ENCODE results near the gene MACROD2. TPM values are rescaled to one million over a fixed set of nuclear protein-coding genes. Genes with fewer than 3 reads are reported as not detected.

Gene MACROD2
- total and polyA plus RNA-seq, 9 donors = 3.7 to 25.5 (median 7.8) TPM

DNA sequence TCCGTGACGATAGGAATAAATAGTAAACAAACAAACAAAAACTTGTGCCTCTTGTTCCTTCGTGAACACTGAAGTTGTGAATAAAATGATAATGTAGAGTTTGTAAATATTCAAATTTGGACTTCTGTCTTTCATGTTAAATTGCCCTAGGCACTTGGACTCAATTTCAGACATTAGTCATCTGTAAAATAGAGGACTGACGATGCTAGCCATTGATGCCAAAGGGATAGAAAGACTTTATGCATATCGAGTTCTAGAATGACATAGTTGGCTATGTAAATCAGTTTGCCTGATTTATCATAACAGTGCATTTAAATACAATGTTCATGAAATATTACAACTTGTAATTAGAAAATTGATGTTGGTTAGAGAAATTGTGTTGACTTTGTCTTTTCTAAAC is 388.0 kb downstream of the MACROD2 start:
- Histone ChIP-seq H3K9me3 (no peaks in the 10 kb centered on the region), H3K4me3 (no peak overlapping the region), H3K36me3 (no peaks in the 10 kb centered on the region), H3K27me3 (no peaks in the 10 kb centered on the region), H3K27ac (no peak overlapping the region), H3K4me1 (ENCODE audit: insufficient read depth) (no peaks in the 10 kb centered on the region)
- TF ChIP-seq EP300 (IDR thresholded peaks at IDR 0.05) (no peak), CTCF (IDR thresholded peaks at IDR 0.05) (no peak), POLR2A (IDR thresholded peaks at IDR 0.05) (no peak)
- DNase-seq = no peak
- intact Hi-C loops (cut with DNase I) = no loop called here
- 83 to 89% (median 85%) methylated on average over 5 of the region's 5 CpGs for WGBS, 3 donors

DNA sequence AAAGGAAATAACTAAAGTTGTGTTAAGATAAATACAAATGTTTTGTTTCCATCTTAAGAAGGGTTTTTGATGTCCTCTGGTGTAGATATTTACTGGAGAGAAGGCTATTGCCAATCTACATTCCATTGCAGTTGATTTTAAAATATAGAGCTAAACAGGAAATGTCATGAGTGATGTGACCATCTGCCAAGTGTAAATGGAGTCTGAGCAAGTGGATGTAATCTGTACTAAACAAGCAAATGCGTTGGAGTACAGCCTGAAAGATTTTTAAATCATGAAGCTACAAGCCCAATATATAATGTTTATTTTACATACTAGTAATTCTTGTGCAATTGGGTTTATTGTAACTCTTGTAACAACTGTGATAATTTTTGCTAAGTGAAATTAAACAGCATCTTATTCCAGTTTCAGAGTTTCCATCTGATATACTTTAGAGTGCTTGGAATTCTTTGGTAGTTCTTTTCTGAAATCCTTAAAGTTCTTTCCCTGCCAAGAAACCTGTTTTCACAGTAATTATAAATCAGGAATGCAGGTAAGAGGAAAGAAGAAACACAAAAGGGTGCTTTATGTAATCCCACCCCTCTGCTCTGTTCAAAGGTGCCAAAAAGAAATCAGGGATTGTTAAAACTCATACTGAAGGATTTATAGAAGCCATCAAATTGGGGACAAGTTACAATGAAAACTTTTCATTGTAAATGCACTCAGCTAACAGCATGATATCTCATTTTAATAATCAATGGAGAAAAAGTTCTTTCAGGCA is 389.3 kb downstream of the MACROD2 start:
- H3K4me1 ChIP-seq (ENCODE audit: insufficient read depth) = no peaks in the 10 kb centered on the region
- no peak for TF ChIP-seq EP300 (IDR thresholded peaks at IDR 0.05)
- no peak for TF ChIP-seq POLR2A (IDR thresholded peaks at IDR 0.05)
- TF ChIP-seq CTCF (IDR thresholded peaks at IDR 0.05) = no peak
- intact Hi-C loops (cut with DNase I) = no loop called here
- no peaks in the 10 kb centered on the region for H3K36me3 ChIP-seq
- H3K27me3 ChIP-seq = no peaks in the 10 kb centered on the region
- no peak overlapping the region for H3K4me3 ChIP-seq
- H3K9me3 ChIP-seq = no peaks in the 10 kb centered on the region
- H3K27ac ChIP-seq = no peak overlapping the region
- WGBS, 3 donors = 1 to 16% (median 8%) methylated on average over 1 of the region's 1 CpG
- no peak for DNase-seq

GRCh38 chr20:14385176-14385740 is 389.9 kb downstream of the MACROD2 start:
- DNase-seq = no peak
- 68 to 87% (median 86%) methylated on average over 2 of the region's 2 CpGs for WGBS, 3 donors
- no peaks in the 10 kb centered on the region for H3K4me1 ChIP-seq (ENCODE audit: insufficient read depth)

GRCh38 chr20:14386726-14387125 is 391.4 kb downstream of the MACROD2 start:
- no peak for DNase-seq
- no peaks in the 10 kb centered on the region for H3K4me1 ChIP-seq (ENCODE audit: insufficient read depth)
- TF ChIP-seq EP300 (IDR thresholded peaks at IDR 0.05) = no peak
- TF ChIP-seq CTCF (IDR thresholded peaks at IDR 0.05) = no peak
- TF ChIP-seq POLR2A (IDR thresholded peaks at IDR 0.05) = no peak
- no peak overlapping the region for H3K4me3 ChIP-seq
- H3K36me3 ChIP-seq = no peaks in the 10 kb centered on the region
- no peak overlapping the region for H3K27ac ChIP-seq
- no peaks in the 10 kb centered on the region for H3K27me3 ChIP-seq
- 96% methylated on average over 4 of the region's 4 CpGs for WGBS, 3 donors
- intact Hi-C loops (cut with DNase I) = no loop called here
- H3K9me3 ChIP-seq = no peaks in the 10 kb centered on the region

More at GRCh38 chr20:14385176-14385740, 389.9 kb downstream of the MACROD2 start:
- Histone ChIP-seq H3K27ac (no peak overlapping the region), H3K9me3 (no peaks in the 10 kb centered on the region), H3K27me3 (no peaks in the 10 kb centered on the region), H3K36me3 (no peaks in the 10 kb centered on the region), H3K4me3 (no peak overlapping the region)
- intact Hi-C loops (cut with DNase I) = no loop called here
- no peak for TF ChIP-seq EP300 (IDR thresholded peaks at IDR 0.05)

DNA sequence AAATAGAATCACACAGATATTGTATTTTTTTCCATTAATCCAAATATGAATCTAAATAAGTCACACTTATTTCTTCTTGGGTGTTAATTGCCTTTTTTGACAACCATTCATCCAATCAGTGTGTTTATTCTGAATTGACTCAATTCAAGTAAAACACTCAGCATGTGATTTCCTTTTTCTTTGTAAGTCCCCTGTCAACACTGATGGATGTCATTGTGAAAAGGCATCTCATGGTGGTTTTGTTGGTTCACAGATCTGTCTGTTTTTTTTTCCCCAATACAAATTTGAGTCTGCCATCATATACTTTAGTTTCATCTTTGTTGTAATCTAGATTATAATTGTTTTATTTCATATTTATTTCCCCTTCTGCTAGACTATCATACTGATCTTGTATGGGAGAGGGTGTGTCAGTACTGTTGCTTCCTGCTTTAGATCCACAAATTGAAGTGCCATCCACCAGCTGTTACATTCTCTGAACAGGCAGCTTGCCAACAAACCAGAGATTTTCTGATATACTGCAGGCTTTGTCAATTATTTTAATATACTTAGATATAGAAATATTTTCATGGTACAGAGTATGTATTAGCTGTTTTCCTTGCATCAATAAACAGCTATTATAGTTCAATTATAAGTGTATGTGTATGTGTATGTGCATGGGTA is 406.3 kb downstream of the MACROD2 start:
- Histone ChIP-seq H3K36me3 (no peaks in the 10 kb centered on the region), H3K27me3 (no peaks in the 10 kb centered on the region), H3K27ac (no peak overlapping the region), H3K4me3 (no peak overlapping the region), H3K9me3 (no peaks in the 10 kb centered on the region), H3K4me1 (ENCODE audit: insufficient read depth) (no peaks in the 10 kb centered on the region)
- no peak for DNase-seq
- TF ChIP-seq CTCF (IDR thresholded peaks at IDR 0.05) (no peak), POLR2A (IDR thresholded peaks at IDR 0.05) (no peak), EP300 (IDR thresholded peaks at IDR 0.05) (no peak)
- intact Hi-C loops (cut with DNase I) = no loop called here

Measured in ovary (tissue), 9 donors.